NCI-H82 treated with DMSO at 0.1 percent for 48 hours (cell line): ENCODE data around the gene WT1.

ENCODE experiments used
- DNase-seq: peaks from one replicate; lab custom pipeline; 2025; ENCODE audit not compliant: unreplicated experiment; lab: John Stamatoyannopoulos, UW

The WT1 gene

DNA sequence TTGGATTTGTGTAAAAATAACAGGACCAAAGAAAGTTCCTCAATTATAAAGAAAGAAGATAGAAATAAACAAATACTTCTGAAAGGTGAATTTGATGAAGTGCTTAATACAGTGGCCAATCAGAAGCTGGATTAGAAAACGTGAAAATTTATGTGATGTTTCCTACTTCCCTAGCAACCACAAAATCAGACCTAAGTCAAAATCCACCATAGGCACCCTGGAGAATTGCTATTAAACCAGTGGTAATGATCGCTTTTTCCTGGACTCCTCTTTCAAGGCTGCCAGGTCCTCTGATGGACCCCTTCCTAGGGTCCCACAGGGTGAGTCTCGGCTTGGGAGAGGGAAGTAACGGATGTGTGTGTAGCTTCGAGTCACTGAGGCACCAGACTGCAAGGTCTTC is 9.6 kb downstream of the WT1 start:
- no peak for DNase-seq

DNA sequence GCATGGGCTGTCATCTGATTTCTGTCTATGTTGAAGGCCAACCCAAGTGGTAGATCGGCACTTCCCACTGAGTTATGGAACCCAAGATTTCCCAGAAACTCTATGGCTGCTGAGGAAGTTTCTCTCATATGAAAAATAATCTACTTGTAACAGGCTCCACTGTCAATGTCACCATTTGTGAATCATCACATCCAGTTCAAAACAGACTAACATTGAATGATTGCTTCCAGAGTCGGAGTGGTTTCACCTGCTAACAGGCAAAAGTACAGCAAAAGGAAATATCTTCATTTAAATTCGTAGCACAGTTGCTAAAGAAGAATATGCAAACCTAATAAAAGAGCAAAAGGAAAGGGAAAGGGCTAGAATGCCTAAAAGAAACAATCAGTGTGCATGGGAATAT is 12.8 kb downstream of the WT1 start:
- DNase-seq = no peak

DNA sequence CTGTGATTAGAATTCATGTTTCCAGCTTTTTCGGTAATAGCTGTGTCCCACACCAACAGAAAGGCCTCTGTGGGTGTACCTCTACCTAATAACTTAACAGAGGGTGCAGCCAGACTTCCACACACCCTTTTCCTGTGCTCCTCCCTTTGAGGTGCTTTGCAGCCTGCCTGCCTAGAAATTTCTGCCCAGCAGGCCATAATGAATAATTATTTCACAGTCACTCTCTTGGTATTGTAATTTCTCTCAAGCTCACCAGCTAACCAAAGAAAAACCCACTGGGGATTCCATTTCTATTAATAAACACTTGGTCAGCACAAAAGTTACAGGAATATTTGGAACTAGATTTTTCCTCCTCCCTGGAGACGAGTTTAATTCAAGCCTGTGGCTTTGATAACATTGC is 13.3 kb downstream of the WT1 start:
- DNase-seq = no peak

DNA sequence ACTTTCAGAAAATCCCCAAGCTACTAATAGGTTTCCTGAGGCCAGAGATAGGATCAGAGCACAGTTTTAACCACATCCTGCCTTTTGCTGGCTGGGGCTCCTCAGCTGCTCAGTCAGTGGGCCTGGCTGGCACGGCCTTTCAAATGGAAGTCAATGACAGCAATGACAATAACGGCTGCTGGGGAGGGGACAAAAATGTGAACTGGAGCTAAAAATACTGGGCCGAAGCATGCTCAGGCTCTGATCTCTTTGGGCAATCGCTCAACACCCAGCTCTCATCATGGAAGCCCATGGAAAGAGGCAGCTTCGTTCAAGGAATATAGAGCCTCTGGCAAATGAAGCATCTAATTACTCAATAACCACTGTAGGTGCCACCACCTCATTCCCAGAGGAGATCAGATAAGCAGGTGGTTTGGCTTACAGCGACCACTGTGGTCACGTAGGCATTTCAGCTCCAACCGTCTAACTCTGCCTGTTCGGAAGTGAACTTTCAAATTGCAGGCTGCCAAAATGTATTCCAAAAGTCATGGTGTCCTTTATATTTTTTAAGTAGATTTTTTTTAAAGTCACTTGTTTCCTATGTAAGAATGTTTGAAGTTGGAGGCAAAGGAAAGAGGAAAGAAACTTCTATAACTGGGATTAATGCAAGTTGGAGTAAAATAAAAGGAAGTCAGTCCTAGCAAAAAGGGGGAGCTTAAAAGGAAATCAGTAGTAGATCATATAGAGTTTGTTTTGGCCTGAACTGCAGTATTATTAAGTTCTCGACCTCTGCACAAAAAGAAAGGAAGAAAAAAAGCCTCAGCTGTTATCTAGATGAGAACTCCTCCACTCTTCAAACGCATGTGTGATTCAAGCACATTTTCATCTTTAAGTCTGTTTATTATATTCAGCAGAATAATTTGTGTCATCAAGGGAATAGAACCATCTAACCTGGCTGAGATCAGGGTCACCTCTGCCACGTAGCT is 14.1 kb downstream of the WT1 start:
- DNase-seq = no peak

- DNase-seq = no peak
These were observed 15.2 kb downstream of the WT1 start for GRCh38 chr11:32420139-32420538.

- no peak for DNase-seq
These were observed 16.5 kb downstream of the WT1 start for GRCh38 chr11:32418836-32419235.

DNA sequence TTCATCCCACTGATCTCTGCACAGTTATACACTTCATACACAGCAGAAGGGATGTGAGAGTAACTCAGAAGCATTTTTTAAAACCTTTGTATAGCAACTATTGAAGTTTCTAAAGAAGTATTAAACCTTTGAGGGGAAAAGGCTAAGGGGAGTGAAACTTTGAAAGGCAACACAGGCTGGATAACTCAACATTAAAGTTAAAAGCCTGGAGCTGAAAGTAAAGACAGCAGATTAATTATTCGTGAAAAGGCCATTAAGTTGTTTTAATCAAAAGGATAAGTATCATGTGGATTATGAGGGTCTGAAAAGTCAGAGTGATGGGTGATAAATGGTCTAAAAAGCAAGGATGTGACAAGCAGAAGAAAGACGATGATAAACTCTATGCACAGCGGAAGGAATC is 17.5 kb downstream of the WT1 start:
- no peak for DNase-seq

GRCh38 chr11:32416301-32416700 is 19.0 kb downstream of the WT1 start:
- DNase-seq = no peak

GRCh38 chr11:32414925-32415324 is 20.4 kb downstream of the WT1 start:
- DNase-seq = no peak

- DNase-seq = no peak
These were observed 23.3 kb downstream of the WT1 start for GRCh38 chr11:32411942-32412615.

DNA sequence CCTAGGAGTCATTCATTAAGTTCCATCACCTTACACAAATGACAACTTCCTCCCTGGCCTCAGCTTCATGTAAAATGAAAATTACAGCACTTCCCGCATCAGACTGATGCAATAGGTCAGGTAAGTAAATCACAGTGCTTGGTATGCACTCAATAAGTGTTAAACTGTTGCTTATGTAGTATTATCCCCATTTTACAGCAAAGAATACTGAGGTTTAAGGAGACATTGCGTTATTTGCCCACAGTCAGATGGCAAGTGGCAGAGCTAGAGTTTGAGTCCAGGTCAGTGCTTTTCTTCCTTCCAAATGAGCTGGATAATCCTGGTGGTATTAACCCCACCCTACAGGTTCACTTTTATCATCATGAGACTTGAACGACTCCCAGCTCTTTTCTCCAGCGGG is 29.7 kb downstream of the WT1 start:
- no peak for DNase-seq

DNA sequence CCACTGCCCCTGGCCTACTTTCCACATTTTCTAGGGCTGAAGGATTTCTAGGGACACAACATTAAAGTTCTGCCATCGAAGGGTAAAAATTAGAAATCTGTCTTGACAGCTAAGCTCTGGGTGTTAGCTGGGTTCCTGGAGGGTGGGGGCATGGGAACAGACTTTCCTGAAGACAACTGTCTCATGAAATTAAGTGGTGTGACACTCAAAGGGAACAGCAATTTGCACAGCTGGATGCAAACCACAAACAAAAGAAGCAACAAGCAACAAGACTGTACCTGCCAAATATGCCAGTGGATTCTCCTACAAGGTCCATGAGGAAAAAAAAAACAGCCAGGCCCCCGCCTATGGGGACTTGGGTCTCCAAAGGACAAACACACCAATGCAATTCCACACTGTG is 32.5 kb downstream of the WT1 start:
- no peak for DNase-seq

DNA sequence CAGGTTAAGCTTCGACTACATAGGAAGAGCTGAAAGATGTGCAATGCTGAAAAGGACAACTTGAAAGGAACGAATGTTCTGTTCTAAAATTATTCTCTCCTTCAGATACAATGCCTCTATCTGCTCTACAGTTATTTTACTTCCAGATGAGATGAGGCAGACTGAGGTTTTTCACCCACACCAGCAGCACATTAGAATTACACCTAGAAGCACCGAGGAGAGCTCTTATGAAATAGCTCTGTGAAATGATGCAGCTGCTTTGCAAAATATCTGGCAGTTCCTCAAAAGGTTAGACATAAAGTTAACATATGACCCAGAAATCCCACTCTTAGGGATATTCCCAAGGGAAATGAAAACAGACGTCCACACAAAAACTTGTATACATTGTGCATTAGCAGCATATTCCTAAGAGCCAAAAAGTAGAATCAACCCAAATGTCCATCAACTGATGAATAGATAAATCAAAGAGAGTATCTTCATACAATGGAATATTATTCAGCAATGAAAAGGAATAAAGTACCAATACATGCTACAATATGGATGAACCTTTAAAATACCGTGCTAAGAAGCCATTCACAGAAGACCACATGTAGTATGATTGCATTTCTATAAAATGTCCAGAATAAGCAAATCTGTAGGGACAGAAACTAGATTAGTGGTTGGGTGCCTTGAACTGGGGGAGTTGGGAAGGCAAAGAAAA is 34.5 kb downstream of the WT1 start:
- DNase-seq = no peak

DNA sequence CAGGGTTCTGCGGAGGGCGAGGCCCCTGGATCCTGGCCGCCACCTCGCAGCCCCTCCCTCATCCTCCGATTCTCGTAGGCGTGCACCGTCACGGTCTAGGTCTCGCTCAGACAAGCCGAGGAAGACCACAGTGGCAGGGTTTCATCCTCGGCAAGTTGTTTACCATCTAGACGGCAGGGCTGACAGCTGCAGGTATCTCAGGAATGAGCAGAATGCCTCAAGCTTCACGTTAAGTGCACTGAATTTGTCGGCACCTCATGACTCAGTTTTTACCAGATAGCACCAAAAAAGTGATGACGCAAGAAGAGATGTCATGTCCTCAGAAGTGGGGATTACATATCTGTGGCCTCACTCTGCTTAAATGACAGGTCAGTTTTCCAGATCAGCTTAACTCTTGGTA is 35.1 kb downstream of the WT1 start:
- DNase-seq = no peak

GRCh38 chr11:32396991-32397390 is 38.3 kb downstream of the WT1 start:
- no peak for DNase-seq

DNA sequence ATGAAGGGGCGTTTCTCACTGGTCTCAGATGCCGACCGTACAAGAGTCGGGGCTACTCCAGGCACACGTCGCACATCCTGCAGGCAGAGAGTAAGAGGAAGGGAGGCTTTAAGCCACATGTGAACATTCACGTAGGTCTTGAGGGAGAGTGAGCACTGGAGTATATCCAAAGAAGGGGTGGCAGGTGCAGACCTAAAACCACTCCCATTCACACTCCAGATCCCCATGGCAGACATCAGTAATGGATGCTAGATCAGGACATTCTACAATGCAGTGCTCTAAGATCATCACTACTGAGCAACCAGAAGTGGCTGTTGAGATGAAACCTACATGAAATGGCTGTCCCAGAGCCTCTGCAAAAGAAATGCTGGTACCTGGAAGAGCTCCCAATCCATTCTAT is 39.0 kb downstream of the WT1 start:
- no peak for DNase-seq

- DNase-seq = no peak
These were observed 40.2 kb downstream of the WT1 start for GRCh38 chr11:32395127-32395526.

GRCh38 chr11:32392840-32393239 is 42.5 kb downstream of the WT1 start:
- DNase-seq = no peak

DNA sequence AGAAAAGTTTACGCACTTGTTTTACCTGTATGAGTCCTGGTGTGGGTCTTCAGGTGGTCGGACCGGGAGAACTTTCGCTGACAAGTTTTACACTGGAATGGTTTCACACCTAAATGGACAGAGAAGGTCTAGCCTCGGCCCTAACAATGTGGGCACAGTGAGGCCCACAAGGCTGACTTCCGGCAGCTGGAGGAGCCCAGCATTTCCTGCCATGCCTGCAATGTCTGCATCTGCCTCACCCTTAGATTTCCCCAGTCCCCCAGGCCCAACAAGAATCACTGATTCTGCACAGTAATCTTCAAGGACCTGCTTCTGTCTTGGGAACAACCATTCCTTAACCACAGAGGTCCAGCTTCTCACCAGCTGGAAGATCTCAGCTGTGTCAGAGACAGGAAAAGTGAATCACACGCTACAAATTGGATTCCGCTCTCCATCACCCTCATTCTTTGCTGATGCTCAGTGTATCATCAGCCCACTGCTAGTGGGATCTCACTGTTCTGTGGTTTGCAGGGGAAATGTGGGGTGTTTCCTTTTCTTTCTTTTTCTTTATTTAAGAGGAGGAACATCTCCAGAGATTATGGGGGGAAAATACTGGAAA is 43.3 kb downstream of the WT1 start:
- no peak for DNase-seq

- no peak for DNase-seq
These were observed 43.9 kb downstream of the WT1 start for GRCh38 chr11:32391479-32391878.

DNA sequence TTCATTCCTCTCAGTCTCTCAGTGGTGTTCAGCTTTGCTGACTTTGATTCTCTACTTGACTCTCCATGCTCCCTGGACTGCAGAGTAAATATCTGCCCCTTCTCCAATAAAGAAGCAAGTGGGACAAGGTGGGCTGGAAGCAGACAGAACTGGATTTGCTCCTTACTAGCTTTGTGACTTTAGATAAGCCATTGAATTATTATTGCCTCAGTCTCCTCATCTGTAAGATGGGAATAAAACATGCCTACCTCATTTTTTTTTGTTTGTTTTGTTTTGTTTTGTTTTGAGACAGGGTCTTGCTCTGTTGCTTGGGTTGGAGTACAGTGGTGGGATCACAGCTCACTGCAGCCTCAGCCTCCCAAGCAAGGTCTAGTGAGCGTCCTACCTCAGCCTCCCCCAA is 44.6 kb downstream of the WT1 start:
- DNase-seq = no peak
